Posterior vena cava (tissue), 2 donors: Measurements from ENCODE around the gene LRP10. TPM values are rescaled to one million over a fixed set of nuclear protein-coding genes. Genes with fewer than 3 reads are reported as not detected.

Experiments used
- DNase-seq: peaks from one replicate; pipeline ENCODE4 v3.0.0-alpha.2; 2020; ENCODE audit warnings: low spot score
- intact Hi-C, 2 donors: fragments of 100-400 bp; cut with DNase I; formaldehyde crosslinking; loops; one replicate each; pipeline versions ENCODE4 v1.14.1 to v1.14.2; 2022 to 2023
- total RNA-seq, 2 donors: library from RNA; stranded (reverse); fragmentation: NEBNext Ultra II Directional; extraction: Animal tissue kit (Norgen Biotek cat#: 25700); gene quantifications; one replicate each; pipeline ENCODE4 v1.2.1, GENCODE V29; 2021
- donor health status: DM: yes; HTN: yes; CAD: no.
- donor health status: DM: yes; HTN: yes; CAD: no.

The LRP10 gene
- total RNA-seq, 2 donors from 2014 or later, result 129 to 139 TPM

GRCh38 chr14:22841311-22841710 is 30.2 kb upstream of the LRP10 start:
- peak; percentile 51 for DNase-seq
- intact Hi-C loops, result loop anchor here in 1 of 2 donors (10.0 kb wide), 1 partner anchor 277 kb away; no protein-coding TSS in a partner anchor

GRCh38 chr14:22841769-22842168 is 29.8 kb upstream of the LRP10 start:
- peak; percentile 71 for DNase-seq
- intact Hi-C loops, result loop anchor here in 1 of 2 donors (10.0 kb wide), 1 partner anchor 277 kb away; no protein-coding TSS in a partner anchor

GRCh38 chr14:22842211-22843122 is 29.1 kb upstream of the LRP10 start:
- intact Hi-C loops, result loop anchor here in 1 of 2 donors (10.0 kb wide), 1 partner anchor 278 kb away; no protein-coding TSS in a partner anchor
- DNase-seq, result peak; percentile 60

DNA sequence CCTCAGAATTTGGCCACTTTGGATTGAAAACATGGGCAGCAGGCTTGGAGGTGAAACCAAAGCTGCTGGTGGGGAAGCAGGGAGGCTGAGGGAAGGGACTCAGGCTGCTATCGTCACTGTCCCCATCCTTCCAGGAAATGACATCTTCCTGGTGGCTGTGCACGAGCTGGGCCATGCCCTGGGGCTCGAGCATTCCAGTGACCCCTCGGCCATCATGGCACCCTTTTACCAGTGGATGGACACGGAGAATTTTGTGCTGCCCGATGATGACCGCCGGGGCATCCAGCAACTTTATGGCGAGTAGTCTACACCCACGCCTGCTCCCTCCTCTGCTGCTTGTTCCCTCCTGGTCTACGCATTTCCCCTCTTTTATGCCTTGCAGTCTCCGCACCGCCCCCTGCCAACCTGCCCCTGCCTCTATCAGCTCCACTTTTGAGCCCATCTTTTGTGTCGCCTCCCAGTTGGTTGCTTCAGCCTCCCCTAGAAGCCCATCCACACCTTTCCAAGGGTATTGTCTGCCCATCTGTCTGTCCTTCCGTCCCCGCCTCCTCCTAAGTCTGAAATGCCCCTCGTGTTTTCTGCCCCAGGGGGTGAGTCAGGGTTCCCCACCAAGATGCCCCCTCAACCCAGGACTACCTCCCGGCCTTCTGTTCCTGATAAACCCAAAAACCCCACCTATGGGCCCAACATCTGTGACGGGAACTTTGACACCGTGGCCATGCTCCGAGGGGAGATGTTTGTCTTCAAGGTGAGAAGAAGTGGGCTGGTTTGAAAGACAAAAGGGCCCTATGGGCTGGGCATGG is 28.2 kb upstream of the LRP10 start:
- intact Hi-C loops, result loop anchor here in 1 of 2 donors (10.0 kb wide), 1 partner anchor 279 kb away; no protein-coding TSS in a partner anchor
- peak; percentile 38 for DNase-seq

GRCh38 chr14:22844221-22845102 is 27.1 kb upstream of the LRP10 start:
- peak; percentile 70 for DNase-seq
- intact Hi-C loops, result loop anchor here in 1 of 2 donors (10.0 kb wide), 1 partner anchor 280 kb away; no protein-coding TSS in a partner anchor

- peak; percentile 62 for DNase-seq
- intact Hi-C loops, result loop anchor here in 1 of 2 donors (10.0 kb wide), 1 partner anchor 280 kb away; no protein-coding TSS in a partner anchor
Observed at GRCh38 chr14:22845103-22845394, 26.5 kb upstream of the LRP10 start.

- DNase-seq, result peak; percentile 76
- intact Hi-C loops, result loop anchor here in 1 of 2 donors (10.0 kb wide), 1 partner anchor 281 kb away; no protein-coding TSS in a partner anchor
Observed at GRCh38 chr14:22845821-22846625, 25.5 kb upstream of the LRP10 start.

DNA sequence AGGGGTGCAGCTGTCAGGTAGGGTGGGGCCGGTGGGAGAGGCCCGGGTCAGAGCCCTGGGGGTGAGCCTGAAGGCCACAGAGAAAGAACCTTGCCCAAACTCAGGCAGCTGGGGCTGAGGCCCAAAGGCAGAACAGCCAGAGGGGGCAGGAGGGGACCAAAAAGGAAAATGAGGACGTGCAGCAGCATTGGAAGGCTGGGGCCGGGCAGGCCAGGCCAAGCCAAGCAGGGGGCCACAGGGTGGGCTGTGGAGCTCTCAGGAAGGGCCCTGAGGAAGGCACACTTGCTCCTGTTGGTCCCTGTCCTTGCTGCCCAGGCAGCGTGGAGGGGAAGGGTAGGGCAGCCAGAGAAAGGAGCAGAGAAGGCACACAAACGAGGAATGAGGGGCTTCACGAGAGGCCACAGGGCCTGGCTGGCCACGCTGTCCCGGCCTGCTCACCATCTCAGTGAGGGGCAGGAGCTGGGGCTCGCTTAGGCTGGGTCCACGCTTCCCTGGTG is 24.7 kb upstream of the LRP10 start:
- peak; percentile 69 for DNase-seq
- intact Hi-C loops, result loop anchor here in 1 of 2 donors (10.0 kb wide), 1 partner anchor 282 kb away; no protein-coding TSS in a partner anchor

GRCh38 chr14:22847661-22848341 is 23.7 kb upstream of the LRP10 start:
- DNase-seq, result peak; percentile 58
- intact Hi-C loops, result loop anchor here in 1 of 2 donors (10.0 kb wide), 1 partner anchor 283 kb away; no protein-coding TSS in a partner anchor

- peak; percentile 92 for DNase-seq
- intact Hi-C loops, result loop anchor here in 1 of 2 donors (10.0 kb wide), 1 partner anchor 284 kb away; no protein-coding TSS in a partner anchor
Observed at GRCh38 chr14:22848351-22849164, 23.0 kb upstream of the LRP10 start.

GRCh38 chr14:22849212-22849819 is 22.2 kb upstream of the LRP10 start:
- intact Hi-C loops, result loop anchor here in 1 of 2 donors (10.0 kb wide), 1 partner anchor 285 kb away; no protein-coding TSS in a partner anchor
- DNase-seq, result peak; percentile 91

DNA sequence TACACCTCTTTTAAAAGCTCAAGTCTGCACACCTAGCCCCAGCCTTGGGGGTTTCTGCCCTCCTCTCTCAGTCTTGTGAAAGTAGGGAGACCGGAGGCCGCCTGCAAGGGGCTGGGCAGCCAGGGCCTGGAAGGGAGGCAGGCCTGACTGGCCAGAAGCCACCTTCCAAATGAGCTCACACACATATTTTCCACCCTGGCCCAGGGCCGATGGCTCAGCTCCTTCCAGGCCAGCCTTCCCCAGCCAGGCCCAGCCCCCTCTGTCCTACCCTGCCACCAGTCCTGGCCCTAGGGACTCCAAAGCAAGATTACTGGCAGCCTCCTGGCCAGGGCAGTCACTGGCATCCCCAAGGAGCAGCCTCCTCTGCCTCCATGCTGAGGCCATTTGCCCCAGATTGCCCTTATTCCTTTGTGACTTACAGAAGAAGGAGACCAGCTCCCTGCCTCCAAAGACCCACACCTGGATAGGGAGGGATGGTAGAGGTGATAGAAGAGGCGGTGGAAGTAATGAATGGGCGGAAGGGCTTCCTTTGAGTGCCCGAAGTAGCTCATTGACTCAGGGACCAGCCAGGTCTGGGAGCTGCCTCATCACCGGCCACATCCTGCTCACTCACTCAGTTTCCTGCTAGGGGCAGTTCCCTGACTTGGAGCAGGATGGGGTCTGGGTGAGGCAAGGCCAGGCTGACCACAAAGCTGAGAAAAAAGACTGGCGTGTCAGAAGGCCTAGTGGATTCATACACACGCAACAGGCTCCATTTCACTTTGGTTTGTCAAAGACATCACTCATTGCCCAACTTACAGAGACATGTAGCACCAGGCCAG is 20.4 kb upstream of the LRP10 start:
- peak; percentile 97 for DNase-seq
- intact Hi-C loops, result loop anchor here in 1 of 2 donors (2.0 to 10.0 kb wide), 2 partner anchors 14 to 196 kb away; partner anchors contain the start of gene MMP14

DNA sequence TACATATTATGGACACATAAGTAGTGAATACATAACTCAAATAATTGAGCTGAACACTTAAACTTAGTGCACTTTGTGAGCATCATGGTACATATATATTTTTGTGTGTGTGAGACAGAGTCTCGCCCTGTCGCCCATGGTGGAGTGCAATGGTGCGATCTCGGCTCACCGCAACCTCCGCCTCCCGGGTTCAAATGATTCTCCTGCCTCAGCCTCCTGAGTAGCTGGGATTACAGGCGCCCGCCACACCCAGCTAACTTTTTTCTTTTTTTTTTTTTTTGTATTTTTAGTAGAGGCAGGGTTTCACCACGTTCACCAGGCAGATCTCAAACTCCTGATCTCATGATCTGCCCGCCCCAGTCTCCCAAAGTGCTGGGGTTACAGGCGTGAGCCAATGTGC is 19.4 kb upstream of the LRP10 start:
- intact Hi-C loops, result loop anchor here in 1 of 2 donors (2.0 to 10.0 kb wide), 3 partner anchors 29 to 295 kb away; no protein-coding TSS in a partner anchor
- peak; percentile 54 for DNase-seq

- no peak for DNase-seq
- intact Hi-C loops, result loop anchor here in 1 of 2 donors (2.0 to 10.0 kb wide), 3 partner anchors 30 to 296 kb away; no protein-coding TSS in a partner anchor
Observed at GRCh38 chr14:22852599-22852939, 19.0 kb upstream of the LRP10 start.
